ENCODE data around the gene IRF6. TPM values are rescaled to one million over a fixed set of nuclear protein-coding genes. Genes with fewer than 3 reads are reported as not detected.
A peak's percentile ranks its signal among the peaks of the same experiment; 100 is the strongest.

Gene IRF6
- total and polyA plus RNA-seq, 2 of the 8 experiments (the other 6 are each of a cell fraction or from before 2014, with no cell fraction given) = 9.6 to 13.4 TPM

GRCh38 chr1:209823143-209824041 lies 17.4 kb upstream of the IRF6 start (continued):
- TF ChIP-seq RAD21 (IDR thresholded peaks at IDR 0.05 in 1 of 2, conservative IDR thresholded peaks at IDR 0.05 in 1 of 2; ENCODE audit: low read depth in 2 of 2, low read length in 2 of 2) = peak; percentile 18 to 21; a peak in 1 of 4 replicates
- no peak for TF ChIP-seq HDAC2 (IDR thresholded peaks at IDR 0.05; ENCODE audit: borderline replicate concordance in 1 of 2, low read depth in 2 of 2, low read length in 2 of 2)
- TF ChIP-seq MAX (IDR thresholded peaks at IDR 0.05) = no peak
- no peak for TF ChIP-seq HDAC6 (IDR thresholded peaks at IDR 0.05; ENCODE audit: low read depth, low read length)
- no peak for TF ChIP-seq JUND (IDR thresholded peaks at IDR 0.05; ENCODE audit: low read length)

Data from H1 (cell line).